Glutamatergic neuron (in vitro differentiated cells): ENCODE results near the gene PNO1. TPM values are rescaled to one million over a fixed set of nuclear protein-coding genes. Genes with fewer than 3 reads are reported as not detected.

Experiments
- DNase-seq: peaks from one replicate; pipeline ENCODE4 v3.0.0; 2022
- H3K27ac Mint-ChIP-seq: one replicate; pipeline ENCODE4 v1.8.0; 2020; ENCODE audit warnings: mild to moderate bottlenecking, mixed read lengths, inconsistent platforms; ENCODE audit not compliant: unreplicated experiment
- H3K27me3 Mint-ChIP-seq: one replicate; pipeline ENCODE4 v1.8.0; 2020; ENCODE audit warnings: mild to moderate bottlenecking, moderate library complexity, mixed read lengths, inconsistent platforms; ENCODE audit not compliant: unreplicated experiment
- H3K36me3 Mint-ChIP-seq: one replicate; pipeline ENCODE4 v1.8.0; 2020; ENCODE audit warnings: mild to moderate bottlenecking, mixed read lengths, inconsistent platforms; ENCODE audit not compliant: unreplicated experiment
- H3K4me1 Mint-ChIP-seq: one replicate; pipeline ENCODE4 v1.8.0; 2020; ENCODE audit warnings: mild to moderate bottlenecking, low read depth, mixed read lengths, inconsistent platforms; ENCODE audit not compliant: unreplicated experiment
- H3K4me3 Mint-ChIP-seq: one replicate; pipeline ENCODE4 v1.8.0; 2020; ENCODE audit warnings: mild to moderate bottlenecking, mixed read lengths, inconsistent platforms; ENCODE audit not compliant: unreplicated experiment
- H3K9me3 Mint-ChIP-seq: one replicate; pipeline ENCODE4 v1.8.0; 2020; ENCODE audit warnings: mild to moderate bottlenecking, moderate library complexity, mixed read lengths, inconsistent platforms; ENCODE audit not compliant: unreplicated experiment
- CTCF ChIP-seq: fragments of 200-600 bp; sonication (generic); IDR thresholded peaks from one replicate; pipeline ENCODE4 v1.5.0; 2021; ENCODE audit not compliant: partially characterized antibody, unreplicated experiment
- total RNA-seq: library from RNA; stranded (reverse); fragmentation: NEBNext Ultra II Directional; extraction: Animal tissue kit (Norgen Biotek cat#: 25700); gene quantifications from one replicate; pipeline ENCODE4 v1.2.1, GENCODE V29; 2021; ENCODE audit not compliant: unreplicated experiment

PNO1 gene
- total RNA-seq, 1 donor from 2014 or later: 11.0 TPM

- no peak for TF ChIP-seq CTCF
- peaks cover 3% of the 10 kb centered on the region for H3K27me3 Mint-ChIP-seq
- no peak overlapping the region for H3K27ac Mint-ChIP-seq
- no peak overlapping the region for H3K4me3 Mint-ChIP-seq
- no peaks in the 10 kb centered on the region for H3K36me3 Mint-ChIP-seq
- no peaks in the 10 kb centered on the region for H3K9me3 Mint-ChIP-seq
- no peaks in the 10 kb centered on the region for H3K4me1 Mint-ChIP-seq
- DNase-seq: no peak
Measured at GRCh38 chr2:68124321-68124720, 33.4 kb upstream of the PNO1 start.

GRCh38 chr2:68125821-68126220 lies 31.9 kb upstream of the PNO1 start:
- Mint-ChIP-seq H3K36me3 (no peaks in the 10 kb centered on the region), H3K27ac (no peak overlapping the region), H3K4me3 (no peak overlapping the region), H3K4me1 (no peaks in the 10 kb centered on the region), H3K9me3 (no peaks in the 10 kb centered on the region), H3K27me3 (peaks cover 3% of the 10 kb centered on the region)
- no peak for TF ChIP-seq CTCF
- no peak for DNase-seq

GRCh38 chr2:68126561-68126960 lies 31.1 kb upstream of the PNO1 start:
- H3K27ac Mint-ChIP-seq: no peak overlapping the region
- H3K4me3 Mint-ChIP-seq: no peak overlapping the region
- no peak for TF ChIP-seq CTCF
- no peaks in the 10 kb centered on the region for H3K4me1 Mint-ChIP-seq
- H3K9me3 Mint-ChIP-seq: no peaks in the 10 kb centered on the region
- DNase-seq: no peak
- no peaks in the 10 kb centered on the region for H3K36me3 Mint-ChIP-seq
- H3K27me3 Mint-ChIP-seq: peaks cover 3% of the 10 kb centered on the region

GRCh38 chr2:68127358-68128242 lies 30.1 kb upstream of the PNO1 start:
- TF ChIP-seq CTCF: no peak
- no peak for DNase-seq
- Mint-ChIP-seq H3K36me3 (no peaks in the 10 kb centered on the region), H3K27ac (no peak overlapping the region), H3K27me3 (peaks cover 3% of the 10 kb centered on the region), H3K9me3 (no peaks in the 10 kb centered on the region), H3K4me3 (no peak overlapping the region), H3K4me1 (no peaks in the 10 kb centered on the region)

GRCh38 chr2:68134120-68134519 lies 23.6 kb upstream of the PNO1 start:
- no peak for TF ChIP-seq CTCF
- H3K27me3 Mint-ChIP-seq: no peaks in the 10 kb centered on the region
- H3K36me3 Mint-ChIP-seq: no peaks in the 10 kb centered on the region
- DNase-seq: no peak
- H3K27ac Mint-ChIP-seq: no peak overlapping the region
- no peak overlapping the region for H3K4me3 Mint-ChIP-seq
- H3K4me1 Mint-ChIP-seq: no peaks in the 10 kb centered on the region
- H3K9me3 Mint-ChIP-seq: no peaks in the 10 kb centered on the region
